Neural progenitor cell (in vitro differentiated cells): Measurements from ENCODE around the gene TAGLN3. TPM values are rescaled to one million over a fixed set of nuclear protein-coding genes. Genes with fewer than 3 reads are reported as not detected.

ENCODE experiments used
- DNase-seq: peaks from one replicate; pipeline ENCODE4 v3.0.0-alpha.2; 2016; ENCODE audit warnings: low spot score
- H2AFZ ChIP-seq: fragments of 200-600 bp; sonication (generic); replicated peaks from 2 replicates; pipeline ENCODE4 v1.6.1; 2016; ENCODE audit warnings: antibody characterized with exemption
- H3F3A ChIP-seq: fragments of 200-600 bp; sonication (generic); 2 replicates; pipeline ENCODE4 v1.6.1; 2016; ENCODE audit warnings: antibody characterized with exemption, low read depth
- H3K27ac ChIP-seq: fragments of 200-600 bp; sonication (generic); 2 replicates; pipeline ENCODE4 v1.5.1; 2016; ENCODE audit warnings: mild to moderate bottlenecking
- H3K27me3 ChIP-seq: fragments of 200-600 bp; sonication (generic); 2 replicates; pipeline ENCODE4 v1.6.1; 2016; ENCODE audit warnings: mild to moderate bottlenecking, moderate library complexity
- H3K36me3 ChIP-seq: fragments of 200-600 bp; sonication (generic); 2 replicates; pipeline ENCODE4 v1.5.1; 2016
- H3K4me1 ChIP-seq: fragments of 200-600 bp; sonication (generic); 2 replicates; pipeline ENCODE4 v1.6.1; 2016; ENCODE audit warnings: mixed run types
- H3K4me2 ChIP-seq: fragments of 200-600 bp; sonication (generic); 2 replicates; pipeline ENCODE4 v1.6.1; 2016
- H3K4me3 ChIP-seq: fragments of 200-600 bp; sonication (generic); 2 replicates; pipeline ENCODE4 v1.5.1; 2016
- H3K79me2 ChIP-seq: fragments of 200-600 bp; sonication (generic); 2 replicates; pipeline ENCODE4 v1.6.1; 2016; ENCODE audit warnings: low read depth
- H3K9ac ChIP-seq: fragments of 200-600 bp; sonication (generic); 2 replicates; pipeline ENCODE4 v1.6.1; 2016
- H3K9me3 ChIP-seq: fragments of 200-600 bp; sonication (generic); 2 replicates; pipeline ENCODE4 v1.5.1; 2016; ENCODE audit warnings: low read depth
- H4K20me1 ChIP-seq: fragments of 200-600 bp; sonication (generic); 2 replicates; pipeline ENCODE4 v1.6.1; 2016; ENCODE audit warnings: low read depth
- H3K27ac Mint-ChIP-seq: 3 replicates; pipeline ENCODE4 v1.8.0; 2021; ENCODE audit warnings: mixed read lengths
- H3K27me3 Mint-ChIP-seq: 2 replicates; pipeline ENCODE4 v1.8.0; 2022; ENCODE audit warnings: low read depth, mild to moderate bottlenecking, inconsistent platforms, moderate library complexity, mixed read lengths; ENCODE audit not compliant: insufficient read depth
- H3K36me3 Mint-ChIP-seq: 3 replicates; pipeline ENCODE4 v1.8.0; 2021; ENCODE audit warnings: mixed read lengths
- H3K4me1 Mint-ChIP-seq: 3 replicates; pipeline ENCODE4 v1.8.0; 2021; ENCODE audit warnings: mixed read lengths
- H3K4me3 Mint-ChIP-seq: 3 replicates; pipeline ENCODE4 v1.8.0; 2021; ENCODE audit warnings: mild to moderate bottlenecking, moderate library complexity, mixed read lengths
- H3K9me3 Mint-ChIP-seq: 3 replicates; pipeline ENCODE4 v1.8.0; 2020; ENCODE audit warnings: mixed read lengths
- CTCF ChIP-seq: fragments of 200-600 bp; sonication (generic); IDR thresholded peaks from 2 replicates; pipeline ENCODE4 v1.5.1; 2017; ENCODE audit warnings: antibody characterized with exemption, mild to moderate bottlenecking
- EZH2 ChIP-seq: fragments of 200-600 bp; sonication (generic); IDR thresholded peaks from 2 replicates; pipeline ENCODE4 v1.6.1; 2017; ENCODE audit warnings: antibody characterized with exemption, mild to moderate bottlenecking, moderate library complexity
- EZH2phosphoT487 ChIP-seq: fragments of 200-600 bp; sonication (generic); IDR thresholded peaks from 2 replicates; pipeline ENCODE4 v1.6.1; 2017; ENCODE audit warnings: antibody characterized with exemption
- total RNA-seq: library from RNA; depleted of rRNA; stranded (reverse); fragments of >200 nt; gene quantifications from 2 replicates; pipeline ENCODE4 v1.2.3, GENCODE V29; 2015; ENCODE audit warnings: low replicate concordance

The TAGLN3 gene
- total RNA-seq, 1 donor from 2014 or later: 46.6 TPM

- Histone ChIP-seq H3K27me3 (peaks cover 5% of the 10 kb centered on the region), H3K4me1 (peaks cover 24% of the 10 kb centered on the region), H3F3A (peaks cover 14% of the 10 kb centered on the region), H3K27ac (no peak overlapping the region), H4K20me1 (peaks cover 7% of the 10 kb centered on the region), H2AFZ (no peak overlapping the region), H3K4me3 (peak overlapping the region; percentile 79), H3K4me2 (peak overlapping the region; percentile 90), H3K36me3 (peaks cover 4% of the 10 kb centered on the region), H3K79me2 (peaks cover 53% of the 10 kb centered on the region), H3K9me3 (no peaks in the 10 kb centered on the region), H3K9ac (no peak overlapping the region)
- Mint-ChIP-seq H3K27ac (no peak overlapping the region), H3K27me3 (no peaks in the 10 kb centered on the region), H3K4me1 (peaks cover 27% of the 10 kb centered on the region), H3K36me3 (peaks cover 14% of the 10 kb centered on the region), H3K4me3 (peak overlapping the region; percentile 94), H3K9me3 (no peaks in the 10 kb centered on the region)
- no peak for TF ChIP-seq EZH2
- TF ChIP-seq EZH2phosphoT487: no peak
- no peak for TF ChIP-seq CTCF
- DNase-seq: no peak
These were observed 17.8 kb upstream of the TAGLN3 start for GRCh38 chr3:111980716-111981456.

GRCh38 chr3:111981457-111981763 is 17.3 kb upstream of the TAGLN3 start:
- Mint-ChIP-seq H3K27me3 (no peaks in the 10 kb centered on the region), H3K4me3 (peak overlapping the region; percentile 69), H3K27ac (no peak overlapping the region), H3K36me3 (peaks cover 17% of the 10 kb centered on the region), H3K4me1 (peaks cover 27% of the 10 kb centered on the region), H3K9me3 (no peaks in the 10 kb centered on the region)
- H2AFZ ChIP-seq: no peak overlapping the region
- no peak for DNase-seq
- peaks cover 53% of the 10 kb centered on the region for H3K79me2 ChIP-seq
- no peaks in the 10 kb centered on the region for H3K9me3 ChIP-seq
- peaks cover 7% of the 10 kb centered on the region for H4K20me1 ChIP-seq
- H3K4me3 ChIP-seq: peak overlapping the region; percentile 8
- peak overlapping the region; percentile 90 for H3K4me2 ChIP-seq
- H3K4me1 ChIP-seq: peaks cover 24% of the 10 kb centered on the region
- H3K36me3 ChIP-seq: peaks cover 4% of the 10 kb centered on the region
- H3K27me3 ChIP-seq: peaks cover 5% of the 10 kb centered on the region
- H3K9ac ChIP-seq: no peak overlapping the region
- no peak for TF ChIP-seq EZH2
- TF ChIP-seq CTCF: no peak
- no peak for TF ChIP-seq EZH2phosphoT487
- peaks cover 14% of the 10 kb centered on the region for H3F3A ChIP-seq
- H3K27ac ChIP-seq: no peak overlapping the region

DNA sequence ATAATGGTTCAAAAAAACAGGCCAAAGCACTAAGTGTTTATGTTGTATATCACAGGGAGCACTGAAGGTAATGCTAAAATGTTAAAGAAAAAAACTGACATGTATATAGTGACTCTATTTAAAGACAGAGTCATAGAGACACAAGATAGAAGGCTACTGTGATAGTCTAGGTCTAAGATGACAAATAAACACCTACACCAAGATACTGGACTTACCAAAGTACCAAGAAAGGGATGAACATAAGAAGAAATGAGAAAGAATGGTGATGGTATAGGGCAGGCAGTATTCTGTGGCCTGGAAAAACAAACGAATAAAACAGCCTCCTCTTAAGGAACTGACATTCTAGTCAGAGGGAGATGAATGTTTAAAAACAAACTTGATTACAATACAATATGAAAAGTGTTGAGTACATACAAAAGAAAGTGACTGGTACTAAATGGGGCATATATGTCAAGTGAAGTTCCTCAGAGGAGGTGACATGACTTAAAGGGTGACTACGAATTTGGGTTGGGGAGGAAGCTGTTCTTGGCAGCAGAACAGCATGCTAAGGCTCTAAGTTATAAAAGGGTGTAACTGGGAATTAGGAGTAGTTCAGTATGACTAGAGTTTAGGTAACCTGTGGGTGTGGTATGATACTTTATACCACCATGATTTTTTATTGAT is 14.0 kb upstream of the TAGLN3 start:
- peaks cover 20% of the 10 kb centered on the region for H4K20me1 ChIP-seq
- H3K27ac Mint-ChIP-seq: no peak overlapping the region
- H3K79me2 ChIP-seq: peaks cover 52% of the 10 kb centered on the region
- H3K36me3 Mint-ChIP-seq: peaks cover 25% of the 10 kb centered on the region
- H3K36me3 ChIP-seq: peaks cover 15% of the 10 kb centered on the region
- H3F3A ChIP-seq: peaks cover 22% of the 10 kb centered on the region
- H3K9ac ChIP-seq: no peak overlapping the region
- H3K27ac ChIP-seq: no peak overlapping the region
- no peak for DNase-seq
- H3K9me3 ChIP-seq: no peaks in the 10 kb centered on the region
- H3K4me3 ChIP-seq: no peak overlapping the region
- H3K27me3 ChIP-seq: no peaks in the 10 kb centered on the region
- peaks cover 27% of the 10 kb centered on the region for H3K4me1 Mint-ChIP-seq
- no peak overlapping the region for H2AFZ ChIP-seq
- no peak overlapping the region for H3K4me3 Mint-ChIP-seq
- TF ChIP-seq EZH2: no peak
- TF ChIP-seq CTCF: no peak
- TF ChIP-seq EZH2phosphoT487: no peak
- H3K4me1 ChIP-seq: peaks cover 21% of the 10 kb centered on the region
- no peak overlapping the region for H3K4me2 ChIP-seq
- H3K27me3 Mint-ChIP-seq: no peaks in the 10 kb centered on the region
- H3K9me3 Mint-ChIP-seq: no peaks in the 10 kb centered on the region
